Panc1 (cell line): ENCODE data around the gene STXBP5. TPM values are rescaled to one million over a fixed set of nuclear protein-coding genes. Genes with fewer than 3 reads are reported as not detected.
A peak's percentile ranks its signal among the peaks of the same experiment; 100 is the strongest.

Source experiments
- ATAC-seq: fragments of 200-7000 bp; cut with Tn5 transposase; 2 replicates; pipeline ENCODE4 v1.9.1; 2020; ENCODE audit warnings: mild to moderate bottlenecking, moderate library complexity
- BruUV-seq: library from RNA; stranded (reverse); fragments of 400-500 nt; replicated peaks from 2 replicates; lab custom pipeline; 2021; lab: Mats Ljungman, UMichigan
- CTCF ChIA-PET: fragments of 300-600 bp; sonication (Branson Sonifier 250); formaldehyde crosslinking; loops from one replicate; lab custom pipeline; 2022; ENCODE audit warnings: antibody characterized with exemption; lab: Charles Lee
- POLR2A ChIA-PET: fragments of 300-600 bp; sonication (Branson Sonifier 250); formaldehyde crosslinking; loops from one replicate; lab custom pipeline; 2022; ENCODE audit warnings: antibody characterized with exemption; lab: Charles Lee
- DNase-seq: peaks from one replicate; pipeline ENCODE4 v3.0.0-alpha.2; 2010; ENCODE audit warnings: low read depth, low spot score
- H3K27ac ChIP-seq: 2 replicates; pipeline ENCODE4 v1.5.1; 2011; ENCODE audit warnings: mild to moderate bottlenecking, low read length, inconsistent platforms
- H3K27me3 ChIP-seq: fragments of 200-500 bp; sonication (Bioruptor generic); 2 replicates; pipeline ENCODE4 v1.6.0; 2014; ENCODE audit warnings: low read length, inconsistent platforms; ENCODE audit not compliant: control insufficient read depth, insufficient read depth
- H3K36me3 ChIP-seq: fragments of 200-500 bp; sonication (Bioruptor generic); 2 replicates; pipeline ENCODE4 v1.5.1; 2014; ENCODE audit warnings: inconsistent platforms, mild to moderate bottlenecking, low read length, moderate library complexity; ENCODE audit not compliant: control insufficient read depth, insufficient read depth
- H3K4me1 ChIP-seq: 2 replicates; pipeline ENCODE4 v1.5.1; 2011; ENCODE audit warnings: inconsistent platforms, mild to moderate bottlenecking, low read length, moderate library complexity; ENCODE audit not compliant: control insufficient read depth, insufficient read depth
- H3K4me3 ChIP-seq, 2 experiments: 2 replicates each; pipeline ENCODE4 v1.5.1; 2011 to 2012; ENCODE audit warnings: low read depth in 2 of 2, low read length in 2 of 2, mild to moderate bottlenecking in 2 of 2, inconsistent platforms in 1 of 2, moderate library complexity in 1 of 2
- H3K9me3 ChIP-seq: fragments of 200-500 bp; sonication (Bioruptor generic); 2 replicates; pipeline ENCODE4 v1.5.1; 2014; ENCODE audit warnings: low read depth, mild to moderate bottlenecking, inconsistent platforms, low read length, moderate library complexity; ENCODE audit not compliant: control insufficient read depth, insufficient read depth
- POLR2AphosphoS5 ChIP-seq: IDR thresholded peaks from 2 replicates; pipeline ENCODE4 v1.6.1; 2012; ENCODE audit warnings: mild to moderate bottlenecking, low read depth, low read length, moderate library complexity
- SIN3A ChIP-seq: IDR thresholded peaks from 2 replicates; pipeline ENCODE4 v1.6.1; 2012; ENCODE audit warnings: low read depth, mild to moderate bottlenecking, low read length, moderate library complexity, borderline replicate concordance; ENCODE audit not compliant: insufficient read depth
- TCF7L2 ChIP-seq: IDR thresholded peaks from 2 replicates; pipeline ENCODE4 v1.6.1; 2011; ENCODE audit warnings: mild to moderate bottlenecking, low read depth, low read length, inconsistent platforms
- in situ Hi-C: cut with HindIII; loops from 2 replicates; pipeline ENCODE4 v1.10.0; 2016; ENCODE audit warnings: low sequenced_read_pairs, low pct_unique_long_range_greater_than_20kb
- intact Hi-C: fragments of 100-400 bp; cut with micrococcal nuclease; formaldehyde crosslinking; loops from one replicate; pipeline ENCODE4 v1.10.0; 2022; ENCODE audit not compliant: unreplicated experiment
- total RNA-seq: library from RNA; stranded (reverse); gene quantifications from one replicate; pipeline ENCODE4 v1.2.1, GENCODE V29; 2021; ENCODE audit not compliant: unreplicated experiment
- TF ChIP-seq, protein P1 (sequence below): fragments of 450-650 bp; IDR thresholded peaks from 2 replicates; pipeline ENCODE4 v1.5.1; 2017; ENCODE audit warnings: mild to moderate bottlenecking
- TF ChIP-seq, protein P2 (sequence below), 2 experiments: IDR thresholded peaks; 2 replicates each; pipeline ENCODE4 v1.6.1; 2011 to 2012; ENCODE audit warnings: low read depth in 2 of 2, control low read depth in 1 of 2, low read length in 1 of 2, mild to moderate bottlenecking in 1 of 2, moderate library complexity in 1 of 2; ENCODE audit not compliant: insufficient read depth in 1 of 2

Gene STXBP5
- total RNA-seq, 1 experiment from 2014 or later: 77.8 TPM

DNA sequence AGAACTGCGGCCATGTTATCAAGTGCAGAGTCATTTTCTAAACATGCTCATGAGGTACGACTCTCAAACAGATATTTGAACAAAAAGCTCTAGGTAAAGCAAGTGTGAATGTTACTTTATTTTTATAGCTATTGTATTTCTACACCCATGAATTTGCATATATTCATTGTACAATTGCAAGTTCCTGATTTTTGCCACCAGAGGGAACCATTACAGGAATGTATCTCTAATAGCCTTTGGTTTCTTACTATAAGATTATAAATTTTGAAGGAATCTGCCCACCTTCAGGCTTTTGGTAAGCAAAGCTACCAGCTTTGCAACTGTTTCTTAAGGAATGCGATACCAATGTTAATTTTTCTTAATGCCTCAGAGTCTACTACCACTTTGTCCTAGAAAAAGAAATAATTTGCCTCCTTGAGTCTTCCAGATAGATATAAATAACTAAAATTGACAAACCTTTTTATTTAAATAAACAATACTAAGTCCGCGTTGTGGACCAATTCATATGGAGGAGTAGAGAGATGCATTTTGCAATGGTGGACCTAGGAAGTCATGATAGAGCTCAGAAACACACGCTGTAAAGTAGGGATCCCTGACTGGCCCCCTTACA lies 178.8 kb downstream of the STXBP5 start:
- H3K4me1 ChIP-seq: peaks cover 4% of the 10 kb centered on the region; the same call in 1 of the 2 replicates
- BruUV-seq: no TSS peak
- H3K4me3 ChIP-seq: no peak overlapping the region
- in situ Hi-C loops (no loop called here), intact Hi-C loops (no loop called here)
- no peak for DNase-seq
- H3K36me3 ChIP-seq: peaks cover 25% of the 10 kb centered on the region
- H3K27ac ChIP-seq: no peak overlapping the region
- ChIA-PET CTCF (interaction anchor here (0.6 kb wide), 1 partner anchor 140 kb away, joined by 3 read pairs; no protein-coding TSS in a partner anchor), POLR2A (interaction anchor here (0.6 kb wide), 1 partner anchor 180 kb away, joined by 10 read pairs; no protein-coding TSS in a partner anchor)
- H3K27me3 ChIP-seq: no peaks in the 10 kb centered on the region
- 0 out of 2 replicates have a peak, but pooled peaks have one; percentile 56 for ATAC-seq
- no peaks in the 10 kb centered on the region for H3K9me3 ChIP-seq
- TF ChIP-seq, protein P1, sequence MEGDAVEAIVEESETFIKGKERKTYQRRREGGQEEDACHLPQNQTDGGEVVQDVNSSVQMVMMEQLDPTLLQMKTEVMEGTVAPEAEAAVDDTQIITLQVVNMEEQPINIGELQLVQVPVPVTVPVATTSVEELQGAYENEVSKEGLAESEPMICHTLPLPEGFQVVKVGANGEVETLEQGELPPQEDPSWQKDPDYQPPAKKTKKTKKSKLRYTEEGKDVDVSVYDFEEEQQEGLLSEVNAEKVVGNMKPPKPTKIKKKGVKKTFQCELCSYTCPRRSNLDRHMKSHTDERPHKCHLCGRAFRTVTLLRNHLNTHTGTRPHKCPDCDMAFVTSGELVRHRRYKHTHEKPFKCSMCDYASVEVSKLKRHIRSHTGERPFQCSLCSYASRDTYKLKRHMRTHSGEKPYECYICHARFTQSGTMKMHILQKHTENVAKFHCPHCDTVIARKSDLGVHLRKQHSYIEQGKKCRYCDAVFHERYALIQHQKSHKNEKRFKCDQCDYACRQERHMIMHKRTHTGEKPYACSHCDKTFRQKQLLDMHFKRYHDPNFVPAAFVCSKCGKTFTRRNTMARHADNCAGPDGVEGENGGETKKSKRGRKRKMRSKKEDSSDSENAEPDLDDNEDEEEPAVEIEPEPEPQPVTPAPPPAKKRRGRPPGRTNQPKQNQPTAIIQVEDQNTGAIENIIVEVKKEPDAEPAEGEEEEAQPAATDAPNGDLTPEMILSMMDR: peak; percentile 67
- no peak for TF ChIP-seq SIN3A

DNA sequence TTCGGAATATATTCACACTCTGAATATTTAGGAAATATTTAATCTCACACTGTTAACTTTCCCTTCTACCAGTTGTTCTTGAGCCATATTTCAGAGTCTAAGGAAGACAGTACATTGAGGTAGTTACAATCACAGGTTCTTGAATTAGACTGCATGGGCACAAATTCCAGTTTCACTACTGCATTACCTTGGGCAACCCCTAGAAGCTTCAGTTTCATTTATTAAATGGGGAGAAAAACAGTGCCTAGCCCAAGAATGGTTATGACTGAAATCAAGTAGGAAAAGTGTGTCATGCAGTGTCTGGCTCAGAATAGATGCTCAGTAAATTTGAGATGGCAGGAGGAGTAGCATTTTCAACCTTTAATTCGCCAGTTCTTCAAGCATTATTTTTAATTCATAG lies 179.8 kb downstream of the STXBP5 start:
- no peak for TF ChIP-seq POLR2AphosphoS5
- TF ChIP-seq, protein P2, sequence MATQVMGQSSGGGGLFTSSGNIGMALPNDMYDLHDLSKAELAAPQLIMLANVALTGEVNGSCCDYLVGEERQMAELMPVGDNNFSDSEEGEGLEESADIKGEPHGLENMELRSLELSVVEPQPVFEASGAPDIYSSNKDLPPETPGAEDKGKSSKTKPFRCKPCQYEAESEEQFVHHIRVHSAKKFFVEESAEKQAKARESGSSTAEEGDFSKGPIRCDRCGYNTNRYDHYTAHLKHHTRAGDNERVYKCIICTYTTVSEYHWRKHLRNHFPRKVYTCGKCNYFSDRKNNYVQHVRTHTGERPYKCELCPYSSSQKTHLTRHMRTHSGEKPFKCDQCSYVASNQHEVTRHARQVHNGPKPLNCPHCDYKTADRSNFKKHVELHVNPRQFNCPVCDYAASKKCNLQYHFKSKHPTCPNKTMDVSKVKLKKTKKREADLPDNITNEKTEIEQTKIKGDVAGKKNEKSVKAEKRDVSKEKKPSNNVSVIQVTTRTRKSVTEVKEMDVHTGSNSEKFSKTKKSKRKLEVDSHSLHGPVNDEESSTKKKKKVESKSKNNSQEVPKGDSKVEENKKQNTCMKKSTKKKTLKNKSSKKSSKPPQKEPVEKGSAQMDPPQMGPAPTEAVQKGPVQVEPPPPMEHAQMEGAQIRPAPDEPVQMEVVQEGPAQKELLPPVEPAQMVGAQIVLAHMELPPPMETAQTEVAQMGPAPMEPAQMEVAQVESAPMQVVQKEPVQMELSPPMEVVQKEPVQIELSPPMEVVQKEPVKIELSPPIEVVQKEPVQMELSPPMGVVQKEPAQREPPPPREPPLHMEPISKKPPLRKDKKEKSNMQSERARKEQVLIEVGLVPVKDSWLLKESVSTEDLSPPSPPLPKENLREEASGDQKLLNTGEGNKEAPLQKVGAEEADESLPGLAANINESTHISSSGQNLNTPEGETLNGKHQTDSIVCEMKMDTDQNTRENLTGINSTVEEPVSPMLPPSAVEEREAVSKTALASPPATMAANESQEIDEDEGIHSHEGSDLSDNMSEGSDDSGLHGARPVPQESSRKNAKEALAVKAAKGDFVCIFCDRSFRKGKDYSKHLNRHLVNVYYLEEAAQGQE (IDR thresholded peaks at IDR 0.05; ENCODE audit: insufficient read depth in 1 of 2, low read depth in 2 of 2, low read length in 1 of 2): no peak
- no peak for TF ChIP-seq TCF7L2
- TF ChIP-seq SIN3A: no peak
- TF ChIP-seq, protein P1: no peak
- ChIA-PET POLR2A (no interaction called here), CTCF (no interaction called here)
- no peak for DNase-seq
- H3K27ac ChIP-seq: no peak overlapping the region
- H3K9me3 ChIP-seq: no peaks in the 10 kb centered on the region
- no TSS peak for BruUV-seq
- intact Hi-C loops: no loop called here
- H3K36me3 ChIP-seq: peaks cover 24% of the 10 kb centered on the region
- H3K4me1 ChIP-seq: peaks cover 12% of the 10 kb centered on the region; the same call in 1 of the 2 replicates
- no peak overlapping the region for H3K4me3 ChIP-seq
- in situ Hi-C loops: no loop called here
- no peak for ATAC-seq
- no peaks in the 10 kb centered on the region for H3K27me3 ChIP-seq
